SK-N-MC (cell line): ENCODE data around the gene CDH10.

Experiments used
- EZH2 ChIP-seq: fragments of 200-600 bp; sonication (generic); IDR thresholded peaks from one replicate; pipeline ENCODE4 v1.6.1; 2017; ENCODE audit warnings: antibody characterized with exemption
- FOXP2 ChIP-seq: optimal IDR thresholded peaks from 2 replicates; pipeline ENCODE3; 2011; ENCODE audit warnings: mild to moderate bottlenecking, moderate library complexity; ENCODE audit not compliant: insufficient read depth; ENCODE audit errors: extremely low read length, control extremely low read depth
- POLR2AphosphoS5 ChIP-seq: IDR thresholded peaks from 2 replicates; pipeline ENCODE4 v1.6.1; 2012; ENCODE audit warnings: mild to moderate bottlenecking, low read depth, low read length, borderline replicate concordance

- TF ChIP-seq POLR2AphosphoS5 (no peak), FOXP2 (no peak), EZH2 (no peak)
These were observed 77.8 kb downstream of the CDH10 start for GRCh38 chr5:24566933-24567332.
